GM19351 (cell line): ENCODE measurements around the gene PIAS1.
"Not testable (repeated sequence)": the region's sequence is repeated elsewhere in the genome, so short reads cannot be mapped to it uniquely, and the experiment has no call there.

Source experiments
- ATAC-seq: cut with Tn5 transposase; IDR thresholded peaks from one replicate; pipeline ENCODE4 v1.9.1; 2021; ENCODE audit warnings: mild to moderate bottlenecking, moderate library complexity; ENCODE audit not compliant: unreplicated experiment

PIAS1 gene

DNA sequence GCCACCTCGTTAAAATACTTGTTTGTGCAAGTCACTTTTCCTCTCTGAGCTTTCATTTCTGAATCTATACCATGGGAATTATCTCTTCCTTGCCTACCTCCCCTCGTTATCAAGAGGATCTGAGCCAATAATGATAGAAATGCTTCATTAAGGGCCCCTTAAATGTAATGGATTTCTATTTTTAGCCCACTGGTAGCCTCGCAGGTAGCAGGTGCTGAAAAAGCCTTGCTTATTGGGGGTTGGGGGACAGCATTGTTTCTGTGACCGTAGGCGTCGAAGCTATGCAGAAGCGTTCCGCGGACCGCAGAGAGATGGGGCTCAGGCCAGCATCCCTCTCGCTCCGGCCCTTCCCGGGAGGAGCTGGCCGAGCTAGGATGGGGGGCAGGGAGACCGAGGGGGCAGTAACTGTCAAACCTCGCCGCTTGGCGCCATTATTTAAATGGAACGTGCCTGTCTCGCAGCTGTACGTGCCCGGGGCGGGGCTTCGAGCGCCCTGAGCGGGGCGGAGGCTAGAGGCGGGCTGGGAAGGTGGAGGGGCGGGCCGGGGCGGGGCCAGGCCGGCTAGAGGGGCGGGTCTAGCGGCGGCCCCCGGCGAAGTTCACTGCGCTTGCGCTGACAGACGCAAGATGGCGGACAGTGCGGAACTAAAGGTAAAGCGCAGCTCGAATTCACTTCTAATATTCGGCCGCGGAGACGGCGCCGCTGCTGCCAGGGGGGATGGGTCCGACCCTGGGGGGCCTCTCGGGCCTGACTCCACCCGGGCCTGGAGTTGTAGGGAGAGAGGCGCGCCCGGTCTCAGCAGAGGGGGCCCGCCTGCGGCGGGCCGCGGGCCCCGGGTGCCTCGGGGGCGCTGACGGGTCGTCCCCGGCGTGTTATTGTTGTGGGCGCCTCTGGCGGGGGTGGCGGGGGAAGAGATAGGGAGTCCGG, at the start of gene PIAS1:
Gene PIAS1 (plus strand): TSS at position 615 of the 927 bp plus-strand sequence. CDS start 12 bp downstream, at position 627.
- ATAC-seq = peak; percentile 80

DNA sequence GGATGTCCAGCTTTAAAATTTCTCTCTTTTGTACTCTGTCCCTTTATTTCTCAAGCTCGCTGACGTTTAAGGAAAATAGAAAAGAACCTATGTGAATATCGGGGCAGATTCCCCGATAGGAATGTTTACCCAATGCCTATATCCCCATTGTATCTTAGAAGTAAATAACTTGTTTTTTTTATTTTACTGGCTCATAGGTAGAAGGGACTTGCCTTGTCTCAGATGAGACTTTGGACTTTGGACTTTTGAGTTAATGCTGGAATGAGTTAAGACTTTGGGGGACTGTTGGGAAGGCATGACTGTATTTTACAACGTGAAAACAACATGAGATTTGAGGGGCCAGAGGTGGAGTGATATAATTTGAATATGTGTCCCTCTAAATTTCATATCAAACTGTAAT, 46.5 kb upstream of the PIAS1 start:
- not testable (repeated sequence) for ATAC-seq

DNA sequence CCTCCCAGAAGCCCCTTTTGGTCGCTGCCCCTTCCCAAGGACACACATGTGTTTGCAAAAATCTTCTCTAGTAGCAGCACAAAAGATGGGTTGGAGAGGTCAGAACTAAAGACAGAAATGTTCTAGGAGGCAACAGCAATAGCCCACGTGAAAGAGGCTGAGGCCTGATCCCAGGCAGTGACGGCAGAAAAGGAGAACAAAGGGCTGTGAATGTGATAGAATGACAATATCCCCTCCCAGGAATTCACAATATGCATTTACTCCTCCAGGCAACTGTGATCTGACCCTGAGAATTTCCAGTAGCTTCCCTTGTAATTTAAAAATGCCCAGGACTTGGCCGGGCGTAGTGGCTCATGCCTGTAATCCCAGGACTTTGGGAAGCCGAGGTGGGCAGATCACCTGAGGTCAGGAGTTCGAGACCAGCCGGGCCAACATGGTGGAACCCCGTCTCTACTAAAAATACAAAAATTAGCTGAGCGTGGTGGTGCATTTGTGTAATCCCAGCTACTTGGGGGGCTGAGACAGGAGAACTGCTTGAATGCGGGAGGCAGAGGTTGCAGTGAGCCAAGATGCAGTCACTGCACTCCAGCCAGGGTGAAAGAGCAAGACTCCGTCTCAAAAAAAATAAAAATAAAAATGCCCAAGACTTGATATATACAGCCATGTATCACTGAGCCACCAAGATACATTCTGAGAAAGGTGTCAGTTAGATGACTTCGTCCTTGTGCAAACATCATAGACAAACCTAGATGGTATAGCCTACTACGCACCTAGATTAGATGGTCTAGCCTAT, 43.6 kb upstream of the PIAS1 start:
- no peak for ATAC-seq

DNA sequence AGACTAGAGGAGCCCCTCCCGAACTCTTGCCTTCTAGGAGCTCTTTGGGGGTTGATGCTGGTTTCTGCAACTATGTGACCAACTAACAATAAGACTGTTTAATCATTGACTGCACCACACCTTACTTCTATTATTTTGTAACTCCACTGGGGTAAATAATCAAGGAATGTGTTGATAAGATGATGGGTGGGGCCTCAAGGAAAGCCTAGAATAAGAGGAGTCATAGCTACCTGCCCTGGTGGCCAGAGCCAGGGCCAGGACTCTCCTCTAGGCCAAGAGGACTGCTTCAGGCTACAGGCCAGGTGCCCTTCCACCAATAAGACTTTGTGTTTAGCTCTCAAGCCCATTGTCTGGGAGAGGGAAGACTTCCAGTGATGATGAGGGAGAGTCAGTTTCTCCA, 41.2 kb upstream of the PIAS1 start:
- no peak for ATAC-seq

DNA sequence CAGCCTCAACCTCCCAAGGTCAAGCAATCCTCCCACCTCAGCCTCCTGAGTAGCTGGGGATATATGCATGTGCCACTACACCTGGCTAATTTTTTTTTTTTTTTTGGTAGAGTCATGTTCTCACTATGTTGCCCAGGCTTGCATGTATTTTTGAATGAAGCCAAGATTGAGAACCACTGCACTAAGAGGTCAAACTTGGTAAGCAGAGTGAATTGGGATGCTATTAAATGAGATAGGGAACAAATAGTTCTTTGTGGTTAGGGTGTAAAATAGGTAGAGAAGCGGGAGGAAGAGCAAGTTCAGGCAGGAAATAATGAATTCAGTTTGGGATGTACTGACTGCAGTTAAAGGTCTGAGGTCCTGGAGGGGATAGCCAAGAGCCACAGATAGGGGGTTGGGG, 39.9 kb upstream of the PIAS1 start:
- ATAC-seq = no peak

DNA sequence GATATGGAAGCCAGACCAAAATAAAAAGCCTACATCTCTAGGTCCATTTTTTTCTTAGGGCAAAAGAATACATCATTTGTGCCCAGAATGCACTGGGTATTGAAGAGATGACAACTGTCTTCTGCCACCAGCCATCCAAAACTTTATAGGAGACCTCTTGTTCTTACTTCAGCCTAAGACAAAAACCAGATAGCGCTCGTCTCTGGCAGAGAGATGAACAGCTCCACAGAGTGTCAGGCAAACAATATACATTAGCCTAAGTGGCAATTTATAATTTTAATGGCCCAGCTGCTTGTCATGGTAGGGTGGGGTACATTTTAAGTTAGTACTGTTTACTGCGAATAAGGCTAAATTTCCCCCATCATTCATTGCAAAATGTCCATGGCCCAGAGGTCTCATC, 38.9 kb upstream of the PIAS1 start:
- ATAC-seq = no peak

DNA sequence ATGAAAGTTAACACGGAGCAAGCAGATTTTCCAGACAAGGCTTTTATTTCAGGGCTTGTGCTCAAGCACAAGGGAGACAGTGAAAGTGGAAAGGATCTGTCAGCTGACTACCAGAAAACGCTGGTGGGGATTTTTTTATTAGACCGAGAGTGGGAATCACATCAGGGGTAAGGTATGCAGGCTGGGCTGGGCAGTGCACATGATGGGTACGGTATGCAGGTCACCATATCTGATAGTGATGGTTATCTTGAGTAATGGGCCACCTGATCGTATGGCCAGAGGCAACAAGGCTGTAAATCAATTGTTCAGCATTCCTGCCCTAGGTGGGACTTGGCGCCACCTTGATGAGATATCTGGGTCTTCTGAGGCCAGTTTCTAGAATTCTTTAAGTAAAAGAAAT, 36.9 kb upstream of the PIAS1 start:
- no peak for ATAC-seq

DNA sequence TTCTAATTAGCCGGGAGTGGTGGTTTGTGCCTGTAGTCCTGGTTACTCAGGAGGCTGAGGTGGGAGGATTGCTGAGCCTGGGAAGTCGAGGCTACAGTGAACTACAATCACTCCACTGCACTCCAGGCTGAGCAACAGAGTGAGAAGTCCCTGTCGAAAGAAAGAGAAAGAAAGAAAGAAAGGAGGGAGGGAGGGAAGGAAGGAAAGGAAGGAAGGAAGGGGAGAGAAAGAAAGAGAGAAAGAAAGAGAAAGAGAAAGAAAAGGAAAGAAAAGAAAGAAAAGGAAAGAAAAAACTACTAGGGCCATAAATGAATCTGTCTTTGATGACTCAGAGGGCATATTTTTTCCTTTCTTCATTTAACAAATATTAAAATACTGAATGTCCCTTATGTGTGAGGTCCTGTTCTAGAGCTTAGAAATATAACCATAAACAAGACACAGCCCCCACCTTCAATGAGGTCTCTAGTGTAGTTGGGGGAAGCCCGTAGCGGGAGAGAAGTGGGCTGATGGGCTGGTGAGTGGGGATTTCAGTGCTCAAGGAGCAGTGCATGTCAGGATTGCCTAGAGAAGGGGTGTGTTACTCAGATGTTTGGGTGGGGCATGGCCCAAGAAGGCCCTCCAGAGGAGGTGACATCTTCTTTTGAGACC, 35.2 kb upstream of the PIAS1 start:
- no peak for ATAC-seq

DNA sequence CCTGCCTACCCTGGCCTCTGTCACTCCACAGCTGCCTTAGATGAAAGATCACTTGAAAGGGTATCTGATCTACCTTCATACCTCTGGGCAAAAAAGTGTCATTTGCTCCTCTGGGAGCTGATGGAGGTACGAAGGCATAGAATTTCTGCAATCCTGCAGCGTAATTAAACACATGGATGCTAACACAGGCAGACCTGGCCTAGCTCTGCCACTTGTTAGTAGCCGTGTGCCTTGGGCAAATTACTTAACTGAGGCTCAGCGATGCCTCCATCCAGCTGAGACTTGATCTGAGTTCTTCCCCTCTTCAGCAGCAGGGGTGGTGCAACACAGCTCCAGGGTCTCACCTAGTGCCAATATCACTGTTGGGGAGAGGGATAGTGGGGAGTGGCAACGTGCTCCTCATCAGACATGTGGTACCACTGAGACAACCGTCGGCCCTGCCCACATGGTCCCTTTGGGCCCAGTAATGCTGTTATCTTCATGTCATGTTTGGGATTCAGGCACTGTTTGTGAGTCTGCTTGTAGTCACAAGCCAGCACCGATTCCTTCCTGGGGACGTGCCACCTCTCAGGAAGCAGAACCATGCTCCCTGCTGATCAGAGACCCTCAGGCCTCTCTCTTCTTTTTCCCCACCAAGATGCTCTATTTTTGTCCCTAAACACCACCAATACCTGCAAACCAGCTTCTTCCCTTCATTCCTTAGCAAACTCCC, 34.1 kb upstream of the PIAS1 start:
- ATAC-seq = no peak

DNA sequence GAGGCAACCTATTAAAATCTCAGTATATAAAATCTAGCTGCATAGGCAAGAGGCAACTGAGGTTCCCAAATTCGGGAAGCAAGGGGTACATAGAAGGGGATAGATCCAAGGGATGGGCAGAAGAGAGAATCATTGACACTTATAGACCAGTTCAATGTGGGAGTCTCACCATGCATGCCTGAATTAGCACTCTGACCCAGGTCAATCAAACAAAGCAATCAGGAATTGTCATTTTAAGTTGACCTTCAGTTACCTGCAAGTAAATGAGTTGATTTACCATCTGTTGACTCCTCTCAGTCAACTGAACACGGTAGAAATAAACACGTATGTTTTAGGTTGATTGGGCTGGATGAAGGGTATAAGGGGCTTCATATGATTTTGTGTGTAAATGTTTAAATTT, 33.4 kb upstream of the PIAS1 start:
- no peak for ATAC-seq

DNA sequence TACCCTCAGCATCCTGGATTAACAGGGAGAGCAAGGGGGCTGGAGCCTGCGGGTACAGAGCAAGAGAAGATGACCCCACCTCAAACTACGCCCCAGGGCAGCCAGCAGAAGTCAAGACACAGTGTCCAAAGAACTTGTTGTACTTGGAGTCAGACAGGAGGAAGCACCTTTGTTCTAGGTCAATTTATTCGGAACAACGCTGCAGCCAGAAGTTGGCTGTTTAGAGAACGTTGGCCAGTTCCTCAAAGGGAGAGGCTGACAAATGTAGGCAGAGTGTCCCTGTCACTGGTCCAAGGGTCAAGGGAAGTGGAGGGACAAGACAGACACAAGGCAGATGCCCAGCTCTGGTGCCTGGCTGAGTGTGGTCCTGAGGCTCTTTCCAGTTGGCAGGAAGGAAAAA, 32.1 kb upstream of the PIAS1 start:
- no peak for ATAC-seq

DNA sequence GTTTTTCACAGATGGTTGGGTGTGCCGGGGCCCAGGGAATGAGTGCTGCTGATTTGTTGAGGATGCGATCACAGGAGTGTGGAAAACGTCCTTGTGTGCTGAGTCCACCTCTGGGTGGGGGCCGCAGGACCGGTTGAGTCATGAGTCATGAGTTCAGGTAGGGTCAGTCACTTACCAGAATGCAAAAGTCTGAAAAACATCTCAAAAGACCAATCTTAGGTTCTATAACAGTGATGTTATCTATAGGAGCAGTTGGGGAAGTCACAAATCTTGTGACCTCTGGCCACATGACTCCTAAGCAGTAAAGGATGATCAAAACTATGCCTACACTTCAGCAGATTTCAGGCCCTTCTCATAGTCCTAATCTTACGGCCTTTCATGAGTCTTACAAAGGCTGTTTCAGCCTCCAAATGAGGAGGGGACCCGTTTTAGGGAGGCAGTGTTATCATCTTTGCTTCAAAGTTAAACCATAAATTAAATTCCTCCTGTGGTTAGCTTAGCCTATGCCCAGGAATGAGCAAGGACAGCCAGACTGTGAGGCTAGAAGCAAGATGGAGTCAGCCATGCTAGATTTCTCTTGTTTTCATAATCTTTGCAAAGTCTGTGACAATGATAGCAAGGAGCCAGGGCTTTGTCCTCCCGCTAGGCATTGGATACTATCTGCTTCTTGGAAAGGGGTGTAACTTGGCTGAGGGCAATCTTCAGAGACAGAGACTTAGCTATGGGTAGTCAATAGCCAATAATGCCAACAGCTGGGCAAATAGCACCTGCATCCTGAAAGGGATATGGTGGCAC, 30.6 kb upstream of the PIAS1 start:
- no peak for ATAC-seq

DNA sequence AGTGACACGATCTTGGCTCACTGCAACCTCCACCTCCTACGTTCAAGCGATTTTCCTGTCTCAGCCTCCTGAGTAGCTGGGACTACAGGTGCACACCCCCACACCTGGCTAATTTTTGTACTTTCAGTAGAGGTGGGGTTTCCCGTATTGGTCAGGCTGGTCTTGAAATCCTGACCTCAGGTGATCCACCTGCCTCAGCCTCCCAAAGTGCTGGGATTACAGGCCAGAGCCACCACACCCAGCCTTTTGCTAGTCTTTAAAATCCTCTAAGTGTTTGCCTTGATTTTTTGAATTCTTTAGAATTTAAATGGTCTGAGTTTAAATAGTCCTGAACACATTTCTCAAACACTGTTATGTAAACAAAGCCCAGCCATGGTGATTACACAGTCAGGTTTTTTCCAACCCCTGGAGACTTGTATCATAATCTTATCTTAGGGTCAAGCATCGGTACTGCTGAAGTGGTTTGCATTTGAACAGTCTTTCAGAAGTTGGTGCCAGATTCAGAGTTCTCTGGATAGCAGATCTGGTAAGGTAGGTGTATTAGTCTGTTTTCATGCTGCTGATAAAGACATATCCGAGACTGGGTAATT, 28.2 kb upstream of the PIAS1 start:
- no peak for ATAC-seq

DNA sequence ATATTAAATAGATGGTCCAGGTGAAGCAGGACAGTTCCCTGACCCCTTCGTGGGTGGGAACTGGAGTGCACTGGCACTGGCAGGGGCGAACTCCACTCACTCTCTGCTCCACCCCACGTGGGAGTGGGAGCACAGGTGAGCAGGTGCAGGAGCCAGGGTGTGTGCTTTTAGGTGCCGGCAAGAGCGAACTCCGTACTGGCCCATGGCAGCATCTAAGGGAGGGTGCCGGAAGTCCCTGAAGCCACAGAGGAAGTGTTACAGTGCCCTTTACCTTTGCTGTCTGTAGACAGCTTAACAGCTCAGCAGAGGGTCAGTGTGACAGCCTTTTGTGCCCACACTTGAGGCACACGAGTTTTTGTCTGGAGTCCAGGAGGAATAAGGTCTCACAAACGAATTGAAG, 26.7 kb upstream of the PIAS1 start:
- no peak for ATAC-seq

DNA sequence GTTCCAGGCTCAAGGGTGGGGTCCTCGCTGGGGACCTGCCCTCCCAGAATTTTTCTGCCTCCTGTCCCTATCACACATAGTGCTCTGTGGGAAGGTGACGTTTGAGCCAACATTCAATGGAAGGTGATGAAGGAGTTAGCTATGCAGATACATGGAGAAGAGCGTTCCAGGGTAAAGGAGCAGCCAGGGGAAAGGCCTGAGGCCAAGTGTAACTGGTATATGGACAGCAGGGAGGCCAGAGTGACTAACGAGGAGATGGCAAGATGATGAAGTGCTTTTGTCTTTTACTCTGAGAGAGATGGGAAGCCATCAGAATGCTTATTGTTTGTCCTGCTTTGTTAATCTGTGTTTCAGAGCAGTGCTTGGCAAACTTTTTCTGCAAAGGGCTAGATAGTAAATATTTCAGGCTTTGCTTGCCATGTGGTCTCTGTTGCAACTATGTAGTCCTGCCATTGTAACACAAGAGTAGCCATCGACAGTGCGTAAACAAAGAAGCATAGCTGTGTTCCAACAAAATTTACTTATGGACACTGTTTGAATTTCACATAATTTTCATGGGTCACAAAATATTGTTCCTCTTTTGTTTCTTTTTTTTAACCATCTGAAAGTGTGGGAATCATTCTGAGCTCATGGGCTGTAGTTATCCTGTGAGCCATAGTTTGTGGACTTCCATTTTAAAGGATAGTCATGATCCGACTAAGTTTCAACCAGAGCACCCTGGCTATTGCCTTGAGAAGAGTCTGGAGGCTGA, 25.8 kb upstream of the PIAS1 start:
- no peak for ATAC-seq

DNA sequence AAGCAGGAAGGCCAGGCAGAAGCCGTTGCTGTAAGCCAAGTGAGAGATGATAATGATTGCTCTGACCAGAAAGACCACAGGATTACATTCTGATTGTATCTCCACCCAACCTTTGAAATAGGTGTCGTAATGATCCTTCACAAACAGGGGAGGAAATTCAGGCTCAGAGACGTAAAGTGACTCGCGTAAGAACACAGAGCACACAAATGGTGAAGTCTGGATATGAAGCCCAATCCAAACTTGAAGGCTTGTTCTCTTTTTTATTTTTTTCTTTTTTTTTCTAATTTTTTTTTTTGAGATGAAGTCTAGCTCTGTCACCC, 25.3 kb upstream of the PIAS1 start:
- no peak for ATAC-seq

DNA sequence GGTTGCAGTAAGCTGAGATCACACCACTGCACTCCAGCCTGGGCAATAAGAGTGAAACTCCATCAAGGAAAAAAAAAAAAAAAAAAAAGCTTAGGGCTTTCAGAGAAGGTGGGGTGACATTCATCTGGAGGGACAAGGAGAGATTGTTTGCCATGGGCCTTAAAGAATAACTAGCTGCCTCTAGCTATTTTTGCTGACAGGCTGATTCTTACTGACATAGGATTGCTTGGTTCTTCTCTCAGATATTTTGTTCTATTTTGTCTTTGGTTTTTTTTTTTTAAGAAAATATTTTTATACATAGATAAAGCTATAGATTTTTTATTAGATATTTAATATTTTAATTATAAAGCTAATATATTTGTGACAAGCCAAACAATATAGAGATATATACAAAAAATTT, 24.2 kb upstream of the PIAS1 start:
- ATAC-seq = no peak

DNA sequence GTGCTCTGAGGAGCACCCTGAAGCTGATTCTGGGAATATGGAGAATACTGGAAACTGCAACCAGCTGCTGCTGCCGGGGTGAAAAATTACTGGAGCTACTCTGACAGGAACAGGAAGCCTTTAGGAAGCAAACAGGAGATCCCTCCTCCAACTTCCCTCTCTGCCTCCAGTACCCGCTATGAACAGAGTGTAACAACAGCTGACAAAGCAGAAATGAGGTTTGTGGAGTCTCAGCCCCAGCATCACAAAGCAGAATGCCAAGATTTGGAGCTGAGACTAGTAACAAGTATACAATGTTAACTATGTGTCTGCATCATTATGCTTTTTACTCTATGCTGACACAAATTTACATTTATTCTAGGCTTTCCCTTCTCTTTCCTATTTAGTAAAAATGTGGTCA, 22.7 kb upstream of the PIAS1 start:
- no peak for ATAC-seq

DNA sequence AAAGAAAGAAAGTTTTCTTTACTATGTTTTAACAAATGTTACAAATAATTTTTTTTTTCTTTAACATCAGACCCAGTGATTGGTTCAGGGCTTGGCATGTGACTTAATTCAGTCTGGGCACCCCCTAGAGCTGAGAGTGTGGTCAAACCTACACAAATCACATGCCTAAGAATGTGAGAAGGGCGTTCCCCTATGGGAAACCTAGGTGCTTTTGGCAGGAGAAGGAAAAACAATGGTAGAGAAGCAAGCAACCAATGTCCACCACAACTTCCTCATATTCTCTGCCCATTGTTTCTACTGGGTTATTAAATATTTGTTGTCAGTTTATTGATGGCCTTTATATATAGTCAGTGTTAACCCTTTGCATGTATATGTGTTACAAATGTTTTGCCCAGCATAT, 21.4 kb upstream of the PIAS1 start:
- ATAC-seq = no peak
